HG03135 (cell line): ENCODE measurements around the gene ALDH1L1.

Experiments
- ATAC-seq: cut with Tn5 transposase; IDR thresholded peaks from one replicate; pipeline ENCODE4 v1.9.1; 2021; ENCODE audit warnings: mild to moderate bottlenecking, moderate library complexity; ENCODE audit not compliant: unreplicated experiment

ALDH1L1 gene

DNA sequence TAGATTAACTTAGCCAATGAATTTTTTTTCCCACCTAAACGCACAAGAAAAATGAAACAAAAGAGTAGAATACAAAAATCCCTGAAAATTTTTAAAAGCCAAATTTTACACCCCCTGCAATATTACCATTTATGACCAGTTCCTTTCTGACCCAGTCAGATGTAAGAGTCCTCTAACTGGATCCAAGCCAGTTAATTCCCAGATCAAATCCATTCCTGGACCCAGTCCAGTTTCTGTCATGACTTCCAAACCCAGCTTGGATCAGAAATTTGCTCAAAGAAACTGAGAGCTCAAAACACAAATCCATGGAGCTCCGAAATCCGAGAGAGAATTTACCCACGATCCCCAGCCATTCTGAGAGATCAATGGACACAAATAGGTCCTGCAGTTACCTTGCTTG, 17.0 kb upstream of the ALDH1L1 start:
- no peak for ATAC-seq

GRCh38 chr3:126194713-126195305, 14.4 kb upstream of the ALDH1L1 start:
- ATAC-seq, result no peak

DNA sequence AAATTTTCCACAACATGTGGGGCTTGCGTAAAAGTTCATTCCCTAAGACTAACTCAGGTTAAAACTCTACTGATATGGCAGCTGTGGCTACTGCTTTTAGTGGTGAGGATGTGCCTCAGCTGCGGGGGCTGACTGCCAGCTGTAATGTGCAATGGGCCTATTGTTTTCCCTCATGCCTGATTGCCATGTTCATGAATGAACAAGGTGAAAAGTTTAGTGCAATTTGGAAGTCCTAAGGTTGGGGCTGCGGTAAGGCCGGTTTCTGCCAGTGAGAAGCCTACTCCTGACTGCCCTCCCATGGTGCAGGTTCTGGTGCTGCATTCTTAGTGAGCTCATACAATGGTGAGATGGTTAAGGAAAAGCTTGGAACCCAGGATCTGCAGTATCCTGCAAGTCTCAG, 10.9 kb upstream of the ALDH1L1 start:
- ATAC-seq, result no peak

GRCh38 chr3:126187920-126188319, 7.5 kb upstream of the ALDH1L1 start:
- ATAC-seq, result no peak

DNA sequence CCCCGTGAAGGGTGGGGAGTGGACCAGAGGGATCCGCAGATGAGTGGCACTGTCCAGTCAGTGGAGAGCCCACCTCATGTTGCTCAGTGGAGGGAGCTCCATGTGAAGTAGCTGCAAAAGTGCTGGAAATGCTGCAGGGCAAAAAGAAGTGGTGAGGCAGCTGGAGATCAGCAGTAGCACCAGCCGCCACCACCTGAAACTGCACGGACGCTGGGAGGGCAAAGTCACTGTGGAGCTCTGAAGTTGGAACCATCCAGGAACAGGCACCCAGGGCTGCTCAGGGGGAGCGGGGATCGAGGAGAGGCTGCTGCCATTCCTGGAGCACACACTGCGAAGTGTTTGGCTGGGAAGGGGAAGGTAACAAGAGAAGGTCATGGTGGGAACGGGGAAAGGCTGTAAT, 6.4 kb upstream of the ALDH1L1 start:
- ATAC-seq, result no peak

GRCh38 chr3:126186271-126186670, 5.9 kb upstream of the ALDH1L1 start:
- no peak for ATAC-seq

GRCh38 chr3:126184465-126185000, 4.1 kb upstream of the ALDH1L1 start:
- ATAC-seq, result no peak

GRCh38 chr3:126181398-126181725, 976 bp upstream of the ALDH1L1 start:
- no peak for ATAC-seq

- ATAC-seq, result no peak
Observed at GRCh38 chr3:126179825-126180476, 435 bp downstream of the ALDH1L1 start.

DNA sequence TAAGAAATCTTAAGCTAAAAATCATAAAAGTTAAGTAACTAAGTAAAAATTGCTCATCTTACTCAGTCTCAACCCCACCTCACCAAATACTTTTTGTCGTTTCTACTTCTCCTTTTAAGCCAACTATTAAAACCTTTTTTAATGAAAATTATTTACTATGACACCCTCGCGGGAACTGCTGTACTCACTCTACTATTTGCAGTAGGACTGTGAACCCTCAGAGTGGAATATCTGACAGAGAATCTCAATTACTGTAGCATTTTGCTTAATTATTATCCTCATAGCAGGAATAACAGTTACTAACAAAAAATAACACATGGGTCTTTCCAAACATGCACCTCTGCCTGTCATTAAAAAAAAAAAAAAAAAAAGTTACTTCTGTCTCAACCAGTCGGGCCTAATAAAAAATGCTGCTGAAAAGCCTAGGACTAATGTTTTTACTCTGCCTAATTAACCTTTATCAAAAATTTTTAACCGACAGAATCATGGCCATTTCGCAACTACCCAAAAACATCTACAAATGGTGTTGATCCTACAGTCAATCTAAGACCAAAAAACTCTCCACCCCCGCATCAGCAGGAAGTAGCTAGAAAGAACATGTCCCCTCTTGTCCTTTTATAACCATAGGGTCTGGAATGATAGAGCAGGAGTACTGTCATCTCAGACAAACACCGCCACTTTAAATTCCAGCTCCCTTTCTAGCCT, 10.2 kb downstream of the ALDH1L1 start:
- ATAC-seq, result no peak

- no peak for ATAC-seq
Observed at GRCh38 chr3:126167566-126167965, 12.8 kb downstream of the ALDH1L1 start.

- ATAC-seq, result no peak
Observed at GRCh38 chr3:126166009-126166408, 14.4 kb downstream of the ALDH1L1 start.

DNA sequence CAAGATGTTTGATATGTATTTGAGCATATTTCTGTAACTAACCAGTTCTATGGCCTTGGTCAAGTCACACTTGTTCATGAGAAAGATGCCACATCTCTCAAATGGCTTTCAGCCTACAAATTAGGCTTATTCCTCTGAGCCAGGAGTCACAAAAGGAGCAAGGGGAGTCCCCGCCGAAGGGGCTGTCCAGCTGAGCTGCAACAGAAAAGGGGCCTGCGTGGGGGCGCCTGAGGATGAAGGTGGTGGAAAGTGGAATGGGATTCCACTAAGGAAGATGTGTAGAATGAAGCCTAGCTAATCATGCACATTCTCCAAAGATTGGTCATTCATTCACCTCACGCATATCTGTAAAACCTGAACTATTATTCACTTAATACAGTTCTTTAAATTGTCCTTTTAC, 19.1 kb downstream of the ALDH1L1 start:
- no peak for ATAC-seq

DNA sequence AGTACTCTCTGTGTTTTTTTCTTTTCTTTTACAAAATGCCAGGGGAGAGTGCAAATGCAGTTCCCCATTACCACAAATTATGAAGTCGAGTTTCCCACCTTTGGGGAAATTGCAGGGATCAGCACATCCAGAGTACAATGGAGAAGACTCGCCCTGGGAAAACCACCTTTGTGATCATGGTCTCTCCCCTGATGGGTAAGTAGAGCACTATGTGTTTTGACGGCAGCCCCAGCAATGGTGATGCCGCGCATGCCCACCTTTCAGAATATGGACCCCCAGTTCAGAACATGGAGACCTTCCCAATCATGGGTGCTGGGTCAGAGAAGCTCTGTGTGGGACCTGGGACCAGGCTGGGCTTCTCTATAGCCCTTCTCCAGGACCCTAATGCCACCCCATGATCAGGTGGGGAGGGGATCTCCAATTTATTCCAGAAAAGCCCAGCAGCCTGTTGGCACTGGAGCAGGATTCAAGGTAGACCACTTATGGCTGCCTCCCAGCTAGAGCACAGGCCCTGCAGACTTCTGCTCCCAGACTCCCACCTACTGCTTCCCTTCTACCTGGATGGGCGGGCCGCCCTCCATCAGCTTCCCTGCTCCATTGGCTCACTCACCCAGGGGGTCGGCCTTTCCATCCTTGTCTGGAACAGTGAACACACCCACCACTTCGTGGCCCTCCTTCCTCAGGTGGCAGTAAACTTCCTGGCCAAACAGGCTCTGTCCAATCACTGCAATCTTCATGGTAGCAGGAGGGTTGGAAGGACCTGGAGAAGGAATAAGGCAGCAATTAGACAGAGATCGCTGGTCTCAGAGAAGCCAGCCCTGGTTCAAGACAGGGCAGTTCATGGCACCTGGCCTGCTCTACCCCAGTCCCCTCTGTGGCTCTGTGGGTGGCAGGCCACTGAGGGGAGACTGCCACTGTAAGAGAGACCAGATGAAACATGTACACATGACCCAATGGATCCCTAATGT, 19.9 kb downstream of the ALDH1L1 start:
- ATAC-seq, result no peak

GRCh38 chr3:126159476-126159875, 20.9 kb downstream of the ALDH1L1 start:
- ATAC-seq, result no peak

GRCh38 chr3:126158912-126159454, 21.4 kb downstream of the ALDH1L1 start:
- no peak for ATAC-seq

- ATAC-seq, result no peak
Observed at GRCh38 chr3:126158016-126158911, 22.1 kb downstream of the ALDH1L1 start.

- ATAC-seq, result no peak
Observed at GRCh38 chr3:126157083-126157768, 23.2 kb downstream of the ALDH1L1 start.

DNA sequence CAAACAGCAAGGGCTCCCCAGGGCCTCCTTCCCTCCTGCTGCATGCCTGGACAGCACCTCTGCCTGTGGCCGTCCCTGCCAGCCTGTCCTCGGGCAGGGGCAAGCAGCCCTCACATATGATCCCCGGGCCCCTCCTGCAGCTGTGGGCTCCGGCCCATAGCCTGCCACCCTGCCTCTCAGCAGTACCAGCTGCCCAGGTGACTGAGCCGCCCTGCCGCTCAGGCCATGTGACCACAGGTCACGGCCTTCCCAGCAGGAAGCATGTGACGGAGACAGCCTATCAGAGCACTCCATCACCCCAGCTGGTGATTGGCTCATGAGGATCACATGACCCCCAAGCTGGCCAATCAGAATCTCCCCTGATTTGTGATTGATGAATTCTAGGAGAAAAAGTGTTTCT, 23.9 kb downstream of the ALDH1L1 start:
- no peak for ATAC-seq
